Stimulated activated CD4-positive, alpha-beta T cell treated with anti-CD3 and anti-CD28 coated beads, Interleukin-15, amount 100 ng/mL, for 48 hours (primary cell): Measurements from ENCODE around the gene SIGLEC5.
A peak's percentile ranks its signal among the peaks of the same experiment; 100 is the strongest.

Source experiments
- DNase-seq, 2 donors: peaks; one replicate each; pipeline ENCODE4 v3.0.0-alpha.2; 2020; ENCODE audit warnings: low read depth in 2 of 2

Gene SIGLEC5

GRCh38 chr19:51587264-51588191 is 42.7 kb downstream of the SIGLEC5 start:
- no peak for DNase-seq

DNA sequence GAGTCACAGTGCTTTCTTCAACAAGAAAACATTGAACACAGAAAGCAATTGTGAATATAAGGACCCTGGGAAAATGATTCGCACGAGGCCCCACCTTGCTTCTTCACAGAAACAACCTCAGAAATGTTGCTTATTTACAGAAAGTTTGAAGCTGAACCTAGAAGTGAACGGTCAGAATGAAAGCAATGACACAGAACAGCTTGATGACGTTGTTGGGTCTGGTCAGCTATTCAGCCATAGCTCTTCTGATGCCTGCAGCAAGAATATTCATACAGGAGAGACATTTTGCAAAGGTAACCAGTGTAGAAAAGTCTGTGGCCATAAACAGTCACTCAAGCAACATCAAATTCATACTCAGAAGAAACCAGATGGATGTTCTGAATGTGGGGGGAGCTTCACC is 43.4 kb downstream of the SIGLEC5 start:
- DNase-seq, result no peak

GRCh38 chr19:51586103-51586728 is 44.0 kb downstream of the SIGLEC5 start:
- no peak for DNase-seq

GRCh38 chr19:51576850-51577249 is 53.4 kb downstream of the SIGLEC5 start:
- DNase-seq, result no peak

GRCh38 chr19:51573331-51573730 is 56.9 kb downstream of the SIGLEC5 start:
- no peak for DNase-seq

DNA sequence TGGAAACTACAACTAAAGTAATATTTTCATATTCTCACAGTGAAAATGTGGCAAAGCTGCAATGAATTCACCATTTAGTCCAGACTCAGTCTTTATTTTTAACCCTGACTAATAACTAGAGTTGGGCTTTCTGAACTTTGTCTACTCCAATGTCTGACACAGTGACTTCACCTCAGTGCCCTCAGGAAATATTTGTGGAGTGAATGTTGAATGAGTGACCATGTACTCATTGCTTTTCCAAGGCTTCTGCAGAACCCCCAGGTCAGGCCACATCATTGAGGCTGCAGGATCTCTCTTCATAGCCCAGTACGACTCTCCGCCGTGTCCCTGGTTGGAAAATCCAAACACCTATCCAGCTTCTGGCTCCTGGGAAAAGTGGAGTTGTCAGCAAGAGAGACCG is 57.3 kb downstream of the SIGLEC5 start:
- DNase-seq, result no peak

- no peak for DNase-seq
Observed at GRCh38 chr19:51572410-51572809, 57.8 kb downstream of the SIGLEC5 start.

DNA sequence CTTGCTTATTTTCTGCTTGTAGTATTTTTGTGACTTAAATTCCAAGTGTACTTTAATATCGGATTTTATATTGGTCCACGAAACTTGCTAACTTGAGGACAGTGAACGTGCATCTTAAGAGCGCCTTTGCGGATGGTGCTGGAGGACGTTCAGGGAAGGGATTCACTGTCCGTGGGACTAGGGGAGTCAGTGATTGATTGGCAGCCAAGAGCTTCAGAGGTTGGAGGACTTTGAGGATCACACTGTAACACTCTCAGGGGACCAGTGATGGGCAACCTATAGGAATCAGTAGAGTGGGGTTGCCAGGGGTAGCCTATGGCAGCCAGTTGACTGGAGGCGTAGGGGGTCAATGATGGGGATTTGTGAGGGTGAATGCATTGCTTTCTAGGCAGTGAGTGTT is 58.6 kb downstream of the SIGLEC5 start:
- no peak for DNase-seq

DNA sequence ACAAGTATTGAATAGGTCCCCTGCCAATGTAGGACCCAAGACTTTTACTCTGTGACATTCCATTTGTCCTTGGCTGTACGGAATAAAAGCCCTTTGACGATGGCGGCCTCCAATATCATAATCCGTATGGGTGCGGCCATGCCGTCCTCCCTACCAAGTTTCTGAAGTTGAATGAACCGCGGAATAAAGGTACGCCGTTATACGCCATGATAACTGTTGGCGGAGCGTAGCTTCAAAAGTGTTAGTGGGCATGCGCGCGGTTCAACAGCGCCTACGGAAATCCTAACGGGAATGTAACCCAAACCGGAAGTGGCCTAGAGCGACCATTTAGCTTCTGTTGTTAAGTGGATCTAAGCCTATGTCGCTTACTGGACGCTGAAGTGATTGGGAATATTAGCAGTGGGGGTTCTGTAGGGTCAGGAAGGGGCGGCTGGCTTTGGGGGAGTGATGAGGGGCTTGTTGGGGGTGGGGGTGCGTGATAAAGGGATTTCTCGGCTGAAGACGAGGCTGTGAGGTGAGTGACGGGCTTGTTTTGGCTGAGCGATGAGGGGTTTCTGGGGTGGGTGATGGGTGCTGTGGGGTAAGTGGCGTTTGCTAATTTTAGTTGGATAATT is 59.1 kb downstream of the SIGLEC5 start, which contains the start of gene ZNF175:
Gene ZNF175 (plus strand): TSS at position 322 of the 614 bp plus-strand sequence. CDS start 2,047 bp downstream, outside the sequence.
- DNase-seq, result peak; percentile 80 to 81

GRCh38 chr19:51568456-51568855 is 61.7 kb downstream of the SIGLEC5 start:
- DNase-seq, result no peak

GRCh38 chr19:51567583-51567982 is 62.6 kb downstream of the SIGLEC5 start:
- no peak for DNase-seq

DNA sequence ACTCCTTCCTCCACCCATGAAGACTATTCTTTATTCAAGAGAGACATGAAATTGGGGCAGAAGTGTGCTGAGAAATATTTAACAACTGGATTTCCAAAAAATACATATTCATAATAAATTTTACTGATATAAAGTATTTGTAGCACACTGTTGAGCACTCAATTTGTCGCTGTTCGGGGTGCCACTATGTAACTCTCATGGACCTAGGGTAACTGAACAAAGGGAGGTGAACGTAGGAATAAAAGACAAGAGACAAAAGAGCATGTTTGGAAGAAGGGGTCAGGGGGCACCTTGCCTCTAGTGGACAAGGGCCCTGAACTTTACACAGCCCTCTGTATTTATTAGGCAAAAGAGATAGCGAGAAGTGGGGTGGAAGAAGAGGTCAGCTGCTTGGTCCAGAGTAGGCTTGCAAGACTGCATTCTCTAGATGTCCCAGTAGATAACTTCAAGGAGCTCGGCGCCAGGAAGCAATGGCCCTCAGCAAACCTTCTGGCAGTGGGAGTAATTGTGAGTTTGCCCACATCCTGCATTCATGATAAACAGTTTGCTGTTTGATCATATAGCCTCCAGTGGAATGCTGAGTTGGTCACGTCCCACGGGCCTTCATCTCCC is 63.6 kb downstream of the SIGLEC5 start:
- DNase-seq, result no peak

DNA sequence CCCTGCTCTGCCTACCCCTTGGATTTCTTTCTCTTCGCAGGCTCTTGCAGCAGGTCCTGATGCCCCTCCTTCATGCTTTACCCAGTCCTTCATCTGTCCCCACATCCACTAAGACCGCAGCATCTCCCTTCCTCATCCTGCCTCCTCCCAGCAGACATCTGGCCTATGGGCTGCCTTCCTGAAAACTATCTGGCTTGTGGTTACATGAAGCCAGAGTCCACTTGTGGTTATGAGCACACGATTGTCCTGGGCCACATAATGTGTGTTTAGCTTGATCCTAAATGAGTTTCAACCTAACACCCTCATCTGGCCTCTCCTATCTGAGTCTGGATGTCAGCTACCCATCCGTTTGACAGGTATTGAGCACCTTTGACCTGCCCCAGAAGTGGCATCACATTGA is 64.6 kb downstream of the SIGLEC5 start:
- DNase-seq, result no peak

DNA sequence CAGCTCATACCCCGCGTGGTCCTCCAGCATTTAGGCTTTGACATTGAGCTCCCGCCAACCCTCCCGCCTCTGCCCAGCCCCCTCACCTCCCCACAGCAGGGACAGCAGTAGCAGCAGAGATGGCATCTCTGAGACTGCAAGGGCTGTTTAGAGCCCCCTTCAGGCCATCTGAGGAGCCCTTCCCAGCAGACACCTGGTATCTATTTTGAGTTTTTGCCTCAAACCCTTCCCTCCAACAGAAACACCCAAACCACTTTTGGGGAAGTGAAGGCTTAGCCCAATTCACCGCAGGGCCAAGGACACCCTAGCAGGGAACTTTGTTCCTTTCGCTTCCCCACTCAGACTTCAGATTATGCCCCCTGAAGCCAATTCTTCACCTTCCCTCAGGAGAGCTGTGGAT is 65.4 kb downstream of the SIGLEC5 start:
- DNase-seq, result no peak
